Measurements from ENCODE around the gene RAPGEF1.
"Not testable (repeated sequence)": the region's sequence is repeated elsewhere in the genome, so short reads cannot be mapped to it uniquely, and the experiment has no call there.

Gene RAPGEF1

DNA sequence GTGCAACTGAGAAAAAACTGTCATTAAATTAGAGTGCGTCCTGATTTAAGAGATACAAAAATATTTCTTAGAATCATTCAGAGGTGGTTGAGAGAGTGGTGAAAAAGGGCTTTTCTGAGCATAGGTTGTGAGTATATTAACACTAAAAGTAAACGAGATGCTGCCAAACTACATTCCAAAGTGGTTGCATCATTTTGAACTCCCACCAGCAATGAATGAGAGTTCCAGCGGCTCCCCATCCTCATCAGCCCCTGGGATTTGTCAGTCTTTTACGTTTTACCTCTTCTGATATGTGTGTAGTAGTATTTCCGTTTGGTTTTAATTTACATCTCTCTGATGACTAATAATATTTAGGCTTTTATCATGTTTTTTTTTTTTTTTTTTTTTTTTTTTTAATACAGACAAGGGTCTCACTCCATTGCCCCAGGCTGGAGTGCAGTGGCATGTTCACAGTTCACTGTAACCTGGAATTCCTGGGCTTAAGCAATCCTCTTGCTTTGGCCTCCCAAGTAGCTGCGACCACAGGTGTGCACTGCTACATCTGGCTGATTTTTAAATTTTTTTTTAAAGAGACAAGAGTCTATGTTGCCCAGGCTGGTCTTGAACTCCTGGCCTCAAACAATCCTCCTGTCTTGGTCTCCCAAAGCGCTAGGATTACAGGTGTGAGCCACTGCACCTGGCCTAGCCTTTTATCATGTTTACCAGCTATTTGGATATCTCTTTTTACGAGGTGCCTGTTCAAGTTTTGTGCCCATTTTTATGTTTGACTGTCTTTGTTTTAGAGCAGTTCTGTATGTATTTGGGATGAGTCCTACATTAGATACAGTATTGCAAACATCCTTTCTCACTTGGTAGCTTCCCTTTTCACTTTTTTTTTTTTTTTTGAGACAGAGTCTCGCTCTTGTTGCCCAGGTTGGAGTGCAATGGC is 177.6 kb downstream of the RAPGEF1 start:
- no peak for DNase-seq (ENCODE audit: low spot score)

DNA sequence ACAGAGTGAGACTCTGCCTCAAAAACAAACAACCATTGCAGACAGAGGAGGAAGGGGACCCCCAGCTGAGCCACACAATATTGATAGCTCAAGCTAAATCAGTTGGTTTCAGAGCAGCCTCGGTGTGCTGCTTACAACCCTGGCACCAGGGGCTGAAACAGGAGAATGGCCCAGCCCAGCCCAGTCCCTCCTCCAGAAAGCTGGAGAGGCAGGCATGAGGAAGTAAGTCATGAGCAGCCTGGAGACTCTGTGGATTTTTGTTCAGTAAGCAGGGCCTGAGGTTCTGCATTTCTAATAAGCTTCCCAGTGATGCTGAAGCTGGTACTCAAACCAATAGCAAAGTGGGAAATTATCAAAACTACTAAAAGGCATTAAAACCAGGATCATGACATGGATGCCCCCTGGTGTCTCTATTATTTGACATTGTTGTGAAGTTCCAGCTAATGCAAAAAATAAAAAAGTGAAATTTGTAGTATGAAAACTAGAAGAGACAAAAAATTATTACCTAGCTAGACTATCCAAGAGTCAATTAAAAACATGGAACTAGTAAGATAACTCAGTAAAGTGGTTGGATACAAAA is 180.4 kb downstream of the RAPGEF1 start:
- DNase-seq (ENCODE audit: low spot score): no peak

DNA sequence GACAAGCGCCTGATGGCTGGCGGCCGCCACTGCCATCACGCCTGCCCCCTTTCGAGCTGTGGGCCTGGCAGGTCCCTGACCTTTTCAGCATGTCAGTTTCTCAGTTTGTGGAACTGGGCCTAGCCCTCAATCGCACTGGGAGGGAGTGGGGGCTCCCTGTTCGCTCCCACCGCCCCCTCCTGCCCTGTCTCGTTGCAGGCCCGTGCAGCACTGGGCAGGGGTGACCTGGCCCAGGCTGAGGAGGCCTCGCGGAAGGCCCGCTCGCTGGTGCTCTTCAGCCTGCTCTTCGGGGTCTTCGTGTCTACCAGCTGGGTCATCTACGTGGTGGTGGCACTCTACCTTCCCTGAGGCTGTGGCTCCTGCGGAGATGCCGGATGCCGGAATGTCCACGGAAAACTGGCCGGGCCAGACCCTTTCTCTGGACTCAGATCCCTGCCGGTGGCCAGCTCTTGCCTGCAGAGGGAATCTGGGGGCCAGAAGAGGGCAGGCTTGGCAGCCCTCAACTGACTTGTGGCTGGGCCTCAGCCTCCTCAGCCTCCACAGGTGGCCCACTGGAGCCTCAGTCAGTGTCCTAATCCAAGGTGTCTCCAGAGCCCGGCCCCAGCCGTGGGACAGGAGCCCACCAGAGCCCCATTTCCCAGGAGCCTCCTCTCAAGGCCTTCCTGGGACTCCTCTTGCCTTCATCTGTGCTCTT is 181.9 kb downstream of the RAPGEF1 start:
- no peak for DNase-seq (ENCODE audit: low spot score)

DNA sequence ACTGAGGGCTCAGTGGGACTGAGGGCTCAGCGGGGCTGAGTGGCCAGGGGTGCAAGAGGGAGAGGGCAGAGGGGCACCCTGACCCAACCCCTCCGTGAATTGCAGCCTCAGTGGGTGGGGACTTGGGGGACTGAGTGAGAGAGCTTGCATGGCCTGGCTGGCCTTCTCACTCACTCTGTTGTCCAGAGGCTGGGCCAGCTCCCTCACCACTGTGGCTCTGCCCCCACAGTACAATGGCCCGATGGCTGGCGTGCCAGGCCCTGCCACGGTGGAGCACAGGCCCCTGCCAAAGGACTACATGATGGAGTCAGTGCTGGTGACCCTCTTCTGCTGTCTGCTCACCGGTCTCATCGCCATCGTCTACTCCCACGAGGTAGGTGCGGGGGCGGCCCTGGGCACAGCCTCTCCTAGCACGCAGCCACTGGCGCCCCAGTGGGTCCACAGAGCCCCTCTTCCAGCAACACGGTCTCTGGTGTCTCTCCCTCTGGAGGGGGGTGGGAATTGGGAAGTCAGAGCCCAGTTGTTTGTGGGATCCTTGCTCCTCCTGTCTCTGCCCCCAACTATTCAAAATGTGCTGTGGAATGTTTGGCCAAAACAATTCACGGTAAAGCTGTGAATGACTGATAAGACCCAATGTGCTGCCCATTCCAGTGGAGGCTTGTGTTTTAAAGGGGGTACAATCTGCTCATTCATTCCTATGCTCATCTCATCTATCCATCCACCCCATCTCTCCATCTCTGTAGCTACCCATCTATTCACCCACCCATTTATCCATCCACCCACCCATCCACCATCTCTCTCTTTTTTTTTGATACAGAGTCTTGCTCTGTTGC is 183.8 kb downstream of the RAPGEF1 start:
- DNase-seq (ENCODE audit: low spot score): no peak

DNA sequence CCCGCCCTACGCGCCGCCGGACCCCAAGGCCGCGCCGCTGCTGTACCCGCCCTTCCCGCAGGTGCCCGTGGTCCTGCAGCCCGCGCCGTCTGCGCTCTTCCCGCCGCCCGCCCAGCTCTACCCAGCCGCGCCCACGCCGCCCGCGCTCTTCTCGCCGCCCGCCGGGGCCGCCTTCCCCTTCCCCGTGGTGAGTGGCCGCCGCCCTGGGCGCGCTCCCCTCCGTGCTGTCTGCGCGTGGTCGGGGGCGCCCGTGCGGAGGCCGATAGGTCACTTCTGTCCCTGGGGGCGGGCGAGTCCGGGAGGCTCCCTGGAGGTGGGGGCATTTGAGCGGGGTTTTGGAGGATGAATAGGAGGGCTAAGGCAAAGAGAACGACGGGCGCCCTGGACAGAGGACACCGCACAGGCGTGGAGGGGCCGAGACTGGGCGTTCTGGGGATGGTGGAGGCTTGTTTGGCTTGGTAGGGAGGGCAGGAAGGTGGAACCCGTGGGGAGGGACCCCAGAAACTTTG is 185.0 kb downstream of the RAPGEF1 start:
- DNase-seq (ENCODE audit: low spot score): no peak

DNA sequence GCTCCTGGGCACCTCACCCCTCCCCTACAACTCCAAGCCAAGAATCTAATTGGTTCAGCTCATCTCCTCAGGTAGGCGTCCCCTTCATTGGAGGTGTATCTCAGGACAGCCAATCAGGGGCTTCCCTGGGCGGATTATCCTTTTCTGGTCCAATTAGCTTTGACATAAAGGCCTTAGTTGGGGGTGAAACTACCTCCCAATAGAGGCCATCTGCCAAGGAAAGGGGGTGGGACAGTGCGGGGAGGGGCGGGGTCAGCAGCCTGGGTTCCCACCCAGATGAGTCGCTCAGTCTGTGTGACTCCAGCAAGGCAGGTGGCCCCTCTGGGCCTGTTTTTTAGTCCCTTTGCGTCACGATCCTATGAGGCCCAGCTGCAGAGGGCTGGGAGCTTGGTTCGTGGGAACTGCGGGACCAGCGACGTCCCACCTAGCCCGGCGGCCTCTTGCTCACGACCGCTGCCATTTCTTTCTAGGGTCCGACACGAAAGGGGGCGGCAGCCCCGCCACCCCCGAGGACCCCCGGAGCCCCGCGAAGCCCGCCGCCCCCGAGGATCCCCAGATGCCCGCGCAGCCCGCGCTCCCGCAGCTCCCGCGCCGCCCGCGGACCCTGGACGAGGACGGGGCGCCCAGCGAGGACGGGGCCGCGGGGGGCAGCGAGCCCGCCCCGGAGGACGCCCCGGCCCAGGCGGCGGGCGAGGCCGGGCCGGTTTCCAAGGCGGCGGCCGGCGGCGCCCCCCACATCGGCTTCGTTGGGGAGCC is 185.6 kb downstream of the RAPGEF1 start:
- DNase-seq (ENCODE audit: low spot score): no peak

DNA sequence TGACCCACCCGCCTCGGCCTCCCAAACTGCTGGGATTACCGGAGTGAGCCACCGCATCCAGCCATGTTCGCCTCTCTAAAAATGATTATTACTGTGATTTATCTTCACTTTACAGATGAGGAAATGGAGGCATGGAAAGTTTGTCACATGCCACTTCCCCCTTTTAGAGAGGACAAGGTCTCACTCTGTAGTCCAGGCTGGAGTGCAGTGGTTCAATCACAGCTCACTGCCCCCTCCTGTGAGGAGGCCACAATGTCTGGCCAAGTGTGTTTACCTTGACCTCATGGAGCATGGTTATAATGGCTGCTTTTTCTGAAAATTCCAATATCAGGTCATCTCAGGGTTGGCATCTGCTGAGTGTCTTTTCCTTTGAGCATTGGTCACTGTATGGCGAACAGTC is 187.8 kb downstream of the RAPGEF1 start:
- no peak for DNase-seq (ENCODE audit: low spot score)

DNA sequence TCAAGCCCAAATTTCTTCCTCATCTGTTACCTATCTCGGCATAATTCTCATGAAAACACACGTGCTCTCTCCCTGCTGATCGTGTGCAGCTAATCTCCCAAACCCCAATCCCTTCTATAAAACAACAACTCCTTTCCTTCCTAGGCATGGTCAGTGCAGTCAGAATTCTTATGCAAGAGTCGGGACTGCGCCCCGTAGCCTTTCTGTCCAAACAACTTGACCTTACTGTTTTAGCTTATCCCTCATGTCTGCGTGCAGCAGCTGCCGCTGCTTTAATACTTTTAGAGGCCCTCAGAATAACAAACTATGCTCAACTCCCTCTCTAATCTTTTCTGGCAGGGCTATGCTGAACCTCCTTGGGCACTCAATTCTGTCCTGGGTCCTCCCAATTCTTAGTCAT is 189.4 kb downstream of the RAPGEF1 start:
- DNase-seq (ENCODE audit: low spot score): not testable (repeated sequence)

DNA sequence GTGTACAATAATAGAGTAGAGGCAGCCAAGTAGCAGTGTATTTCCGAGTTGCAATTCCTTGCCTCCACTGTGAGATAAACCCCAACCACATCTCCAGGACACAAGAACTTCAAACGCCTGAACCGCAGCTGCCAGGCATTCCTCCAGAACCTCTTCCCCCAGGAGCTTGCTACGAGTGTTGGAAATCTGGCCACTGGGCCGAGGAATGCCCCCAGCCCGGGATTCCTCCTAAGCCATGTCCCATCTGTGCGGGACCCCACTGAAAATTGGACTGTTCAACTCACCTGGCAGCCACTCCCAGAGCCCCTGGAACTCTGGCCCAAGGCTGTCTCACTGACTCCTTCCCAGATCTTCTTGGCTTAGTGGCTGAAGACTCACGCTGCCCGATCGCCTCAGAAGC is 190.7 kb downstream of the RAPGEF1 start:
- not testable (repeated sequence) for DNase-seq (ENCODE audit: low spot score)

DNA sequence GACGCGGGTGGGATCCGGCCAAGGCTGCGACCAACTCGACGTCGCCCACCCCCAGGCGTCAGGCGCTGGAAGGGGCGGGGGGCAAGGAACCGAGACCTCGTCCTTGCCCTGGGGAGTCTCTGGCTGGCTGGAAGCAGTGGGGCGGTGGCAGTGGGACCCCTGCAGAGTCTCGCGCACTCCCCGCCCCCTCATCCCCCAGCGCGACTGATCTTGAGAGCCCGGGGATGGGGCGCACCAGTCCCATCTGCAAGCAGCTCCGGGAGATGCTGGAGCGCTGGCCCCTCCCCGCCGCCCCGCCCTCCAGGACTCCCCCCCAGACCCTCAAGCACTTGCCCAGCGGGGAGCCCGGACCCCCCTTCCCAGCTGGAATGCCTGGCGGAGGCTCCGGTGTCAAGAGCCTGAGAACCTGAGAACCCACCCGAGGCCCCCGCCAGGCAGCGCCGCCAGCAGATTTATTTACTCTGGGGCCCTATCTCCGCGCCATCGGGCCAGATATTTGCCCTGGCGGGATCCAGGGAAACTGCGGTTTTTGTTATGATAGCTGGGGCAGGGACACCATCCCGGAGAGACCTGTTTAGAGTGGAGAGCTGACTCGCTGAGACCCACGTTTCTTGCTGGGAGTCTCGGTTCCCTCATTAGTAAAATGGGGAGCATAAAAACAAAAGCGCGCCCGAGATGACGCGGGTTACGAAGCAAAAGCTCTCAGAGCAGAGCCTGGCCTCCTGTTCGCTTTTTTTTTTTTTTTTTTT is 193.4 kb downstream of the RAPGEF1 start:
- peak; percentile 63 for DNase-seq (ENCODE audit: low spot score)

DNA sequence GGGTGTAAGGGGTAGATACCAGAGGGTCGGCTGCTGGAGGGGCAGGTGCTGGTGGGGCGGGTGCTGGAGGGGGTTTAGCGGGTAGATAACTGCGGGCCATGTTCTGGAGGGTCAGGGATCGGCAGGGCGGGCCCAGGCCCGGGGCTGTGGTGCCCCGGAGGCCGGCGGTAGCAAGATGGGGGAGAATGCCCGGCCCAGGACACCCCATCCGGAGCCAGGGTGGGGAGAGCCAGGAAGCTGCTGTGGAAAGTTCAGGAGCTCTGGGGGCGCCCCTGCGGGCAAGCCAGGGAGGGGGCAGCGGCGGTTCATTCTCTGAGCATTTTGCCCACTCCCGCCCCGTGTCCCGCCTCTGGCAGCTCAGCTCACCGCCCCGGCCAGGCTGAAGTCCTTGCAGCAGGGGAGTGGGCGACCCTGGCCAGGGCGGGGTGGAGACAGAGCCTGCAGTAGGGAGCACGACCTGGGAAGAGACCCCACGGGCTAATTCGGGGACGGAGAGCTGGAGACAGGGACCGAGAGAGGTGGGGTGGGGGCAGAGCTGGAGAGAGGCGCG is 194.0 kb downstream of the RAPGEF1 start:
- no peak for DNase-seq (ENCODE audit: low spot score)

DNA sequence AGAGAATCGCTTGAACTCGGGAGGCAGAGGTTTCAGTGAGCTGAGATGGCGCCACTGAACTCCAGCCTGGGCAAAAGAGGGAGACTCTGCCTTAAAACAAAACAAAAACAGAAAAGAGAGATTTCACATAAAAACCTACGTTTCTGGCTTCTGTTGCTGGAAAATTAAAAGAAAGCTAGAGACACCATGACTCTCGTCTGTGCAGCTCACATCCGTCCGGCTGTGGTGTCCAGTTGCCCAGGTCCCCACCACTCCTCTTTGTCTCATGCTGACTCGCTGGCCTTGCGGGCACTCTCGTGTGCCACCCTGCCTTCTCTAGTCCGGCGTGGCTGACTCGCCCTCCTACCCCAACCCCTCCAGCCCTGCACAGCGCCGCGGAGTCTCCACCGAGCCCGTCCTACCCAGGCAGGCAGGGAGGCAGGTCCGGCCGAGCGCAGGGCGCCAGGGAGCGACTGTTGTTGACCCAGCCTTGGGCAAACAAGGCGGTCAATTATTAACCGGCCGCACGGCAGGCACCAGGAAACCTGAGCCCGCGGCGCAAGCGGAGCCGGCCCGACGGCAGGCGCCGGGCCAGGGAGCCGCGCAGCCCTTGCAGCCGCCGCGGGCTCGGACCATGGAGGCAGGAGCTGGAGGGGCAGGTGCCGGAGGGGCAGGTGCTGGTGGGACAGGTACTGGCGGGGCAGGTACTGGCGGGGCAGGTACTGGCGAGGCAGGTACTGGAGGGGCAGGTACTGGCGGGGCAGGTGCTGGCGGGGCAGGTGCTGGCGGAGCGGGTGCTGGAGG is 194.7 kb downstream of the RAPGEF1 start, which contains the start of gene PRRT1B:
Gene PRRT1B (plus strand): TSS at position 521 of the 783 bp plus-strand sequence. CDS start 93 bp downstream, at position 614.
- DNase-seq (ENCODE audit: low spot score): no peak

DNA sequence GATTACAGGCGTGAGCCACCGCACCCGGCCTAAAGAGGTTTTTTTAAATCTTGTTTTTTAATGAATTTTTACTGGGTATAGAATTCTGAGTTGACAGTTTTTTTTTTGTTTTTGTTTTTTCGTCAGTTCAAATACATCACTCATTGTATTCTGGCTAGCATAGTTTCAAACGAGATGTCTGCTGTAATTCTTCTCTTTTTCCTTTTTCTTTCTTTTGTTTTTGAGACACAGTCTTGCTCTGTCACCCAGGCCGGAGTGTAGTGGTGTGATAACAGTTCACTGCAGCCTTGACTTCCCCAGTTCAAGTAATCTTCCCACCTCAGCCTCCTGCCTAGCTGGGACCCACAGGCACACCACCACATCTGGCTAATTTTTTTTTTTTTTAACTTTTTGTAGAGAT is 196.7 kb downstream of the RAPGEF1 start:
- DNase-seq (ENCODE audit: low spot score): no peak

DNA sequence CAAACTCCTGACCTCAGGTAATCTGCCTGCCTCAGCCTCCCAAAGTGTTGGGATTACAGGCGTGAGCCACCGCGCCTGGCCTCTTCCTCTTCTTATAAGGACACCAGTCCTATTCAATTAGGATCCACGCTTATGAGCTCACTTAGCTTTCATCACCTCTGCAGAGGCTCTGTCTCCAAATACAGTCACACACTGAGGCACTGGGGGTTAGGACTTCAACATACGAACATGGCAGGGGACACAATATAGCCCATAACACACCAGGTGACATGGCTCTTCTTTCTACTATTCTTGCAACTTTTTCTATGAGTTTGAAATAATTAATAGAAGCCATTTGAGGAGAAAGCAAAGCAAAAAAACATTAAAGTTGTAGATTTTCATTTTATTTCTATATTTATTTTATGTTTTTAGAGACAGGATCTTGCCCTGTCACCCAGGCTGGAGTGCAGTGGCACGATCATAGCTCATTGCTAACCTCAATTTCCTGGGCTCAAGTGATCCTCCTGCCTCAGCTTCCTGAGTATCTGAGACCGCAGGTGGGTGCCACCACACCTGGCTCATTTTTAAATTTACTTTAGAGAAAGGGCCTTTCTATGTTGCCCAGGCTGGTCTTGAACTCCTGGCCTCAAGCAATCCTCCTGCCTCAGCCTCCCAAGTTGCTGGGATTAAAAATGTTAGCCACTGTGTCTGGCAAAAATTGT is 200.5 kb downstream of the RAPGEF1 start:
- DNase-seq (ENCODE audit: low spot score): no peak

DNA sequence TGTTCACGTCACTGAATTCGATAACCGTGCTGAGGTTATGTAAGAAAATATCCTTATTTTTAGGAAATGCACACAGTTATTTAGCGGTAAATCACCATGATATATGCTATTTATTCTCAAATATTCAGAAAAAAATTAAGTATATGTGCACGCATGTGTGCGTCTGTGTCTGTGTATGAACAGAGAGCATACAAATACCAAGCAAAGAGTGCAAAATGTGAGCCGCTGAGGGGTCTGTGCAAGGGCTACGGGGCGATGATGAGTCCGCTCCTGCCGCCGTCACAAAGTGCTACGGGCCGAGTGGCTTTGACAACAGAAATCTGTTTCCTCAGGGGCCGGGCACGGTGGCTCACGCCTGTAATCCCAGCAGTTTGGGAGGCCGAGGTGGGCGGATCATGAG is 201.9 kb downstream of the RAPGEF1 start:
- DNase-seq (ENCODE audit: low spot score): no peak

DNA sequence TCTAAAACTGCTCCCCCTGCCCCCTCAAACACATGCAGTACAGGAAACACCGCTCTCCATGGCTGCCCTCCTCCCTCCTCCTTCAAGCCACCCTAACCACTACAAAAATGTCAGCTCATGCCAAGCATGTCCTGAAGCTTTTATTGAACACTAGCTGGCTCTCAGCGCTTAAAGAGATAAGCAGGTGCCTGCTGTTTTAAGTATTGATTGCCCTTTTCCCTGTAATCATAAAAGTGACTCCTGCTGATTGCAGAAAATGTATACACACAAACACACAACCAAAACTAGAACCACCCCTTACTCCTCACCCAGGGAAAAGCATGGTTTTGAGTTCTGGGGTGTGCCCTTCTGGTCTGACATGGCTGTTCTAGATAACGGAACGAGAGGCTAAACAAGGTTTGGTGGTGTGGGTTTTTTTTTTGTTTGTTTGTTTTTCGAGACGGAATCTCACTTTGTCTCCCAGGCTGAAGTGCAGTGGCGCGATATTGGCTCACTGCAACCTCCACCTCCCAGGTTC is 205.1 kb downstream of the RAPGEF1 start:
- DNase-seq (ENCODE audit: low spot score): no peak

DNA sequence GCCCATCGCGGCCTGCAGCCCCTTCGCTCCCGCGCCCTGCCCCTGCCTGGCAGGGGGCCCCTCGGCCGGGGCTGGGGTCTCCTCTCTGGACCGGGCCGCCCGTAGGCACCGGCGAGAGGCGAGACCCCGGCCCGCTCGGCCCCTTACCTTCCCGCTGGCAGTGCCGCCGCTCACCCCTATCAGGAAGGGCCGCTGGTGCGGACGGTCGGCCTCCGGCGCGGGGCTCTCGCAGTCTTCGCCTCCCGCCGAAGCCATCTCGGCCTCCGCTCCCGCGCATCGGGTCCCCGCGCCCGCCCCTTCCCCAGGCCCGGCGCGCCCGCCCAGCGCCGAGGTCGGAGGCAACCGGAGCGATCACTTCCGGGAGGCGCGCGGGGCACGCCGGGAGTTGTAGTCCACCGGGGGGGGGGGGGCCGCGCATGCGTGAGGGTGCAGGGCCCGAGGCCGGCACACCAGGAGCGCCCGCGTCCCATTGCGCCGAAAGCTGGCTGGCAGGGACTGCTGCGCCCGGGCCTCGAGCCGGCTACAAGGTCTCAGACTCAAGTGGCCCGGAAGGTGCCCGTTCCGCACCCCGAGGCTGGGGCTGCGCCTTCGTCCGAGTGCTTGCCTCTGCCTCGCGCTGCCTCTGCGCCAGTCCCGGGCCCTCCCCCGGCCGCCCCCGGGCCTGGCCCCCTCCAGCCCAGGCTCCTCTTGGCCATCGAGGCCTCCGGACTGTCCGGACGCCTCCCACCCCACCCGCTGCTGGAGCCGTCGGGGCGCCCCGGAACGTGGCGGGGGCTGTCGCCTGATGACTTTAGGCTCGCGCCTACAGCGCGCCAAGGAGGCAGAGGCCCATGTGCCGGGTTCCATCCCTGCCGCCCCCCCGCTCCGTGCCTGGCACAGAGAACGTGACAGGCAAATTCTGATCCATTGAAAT is 208.7 kb downstream of the RAPGEF1 start, which contains the start of gene UCK1:
Gene UCK1 (minus strand): TSS at position 344 of the 913 bp plus-strand sequence. CDS start 89 bp downstream, at position 255.
- peak; percentile 87 for DNase-seq (ENCODE audit: low spot score)

All from SK-N-DZ (cell line).